Neural cell (in vitro differentiated cells): ENCODE results near the gene ZNF768. TPM values are rescaled to one million over a fixed set of nuclear protein-coding genes. Genes with fewer than 3 reads are reported as not detected.

Source experiments
- H2AFZ ChIP-seq: fragments of 200-600, 300-800 bp; sonication (generic), shearing (Covaris generic); 2 replicates; pipeline ENCODE4 v1.6.0; 2014; ENCODE audit warnings: low read depth, mild to moderate bottlenecking, antibody characterized with exemption, low read length, moderate library complexity
- H3F3A ChIP-seq: fragments of 200-600 bp; shearing (Covaris generic); 2 replicates; pipeline ENCODE4 v1.6.1; 2016; ENCODE audit warnings: mild to moderate bottlenecking, moderate library complexity, mixed read lengths, antibody characterized with exemption, low read length; ENCODE audit not compliant: insufficient read depth, poor library complexity, severe bottlenecking
- H3K27ac ChIP-seq: fragments of 200-600, 300-800 bp; sonication (generic), shearing (Covaris generic); 2 replicates; pipeline ENCODE4 v1.5.1; 2014; ENCODE audit warnings: mild to moderate bottlenecking, low read length, moderate library complexity
- H3K27me3 ChIP-seq: fragments of 300-800, 200-600 bp; sonication (generic), shearing (Covaris generic); 2 replicates; pipeline ENCODE4 v1.6.0; 2014; ENCODE audit warnings: mild to moderate bottlenecking, low read depth, low read length, moderate library complexity; ENCODE audit not compliant: insufficient read depth
- H3K36me3 ChIP-seq: fragments of 300-800, 200-600 bp; sonication (generic), shearing (Covaris generic); 2 replicates; pipeline ENCODE4 v1.5.1; 2014; ENCODE audit warnings: mild to moderate bottlenecking, antibody characterized with exemption, low read length, moderate library complexity; ENCODE audit not compliant: insufficient read depth
- H3K4me2 ChIP-seq: fragments of 300-800, 200-600 bp; sonication (generic), shearing (Covaris generic); 2 replicates; pipeline ENCODE4 v1.6.0; 2014; ENCODE audit warnings: mild to moderate bottlenecking, low read length
- H3K4me3 ChIP-seq: fragments of 300-800, 200-600 bp; sonication (generic), shearing (Covaris generic); 2 replicates; pipeline ENCODE4 v1.5.1; 2014; ENCODE audit warnings: mild to moderate bottlenecking, low read length, moderate library complexity
- H3K79me2 ChIP-seq: fragments of 200-600 bp; shearing (Covaris generic); replicated peaks from 2 replicates; pipeline ENCODE4 v1.6.0; 2014; ENCODE audit warnings: mild to moderate bottlenecking, low read length, moderate library complexity; ENCODE audit not compliant: insufficient read depth
- H3K9ac ChIP-seq: fragments of 300-800, 200-600 bp; sonication (generic), shearing (Covaris generic); 2 replicates; pipeline ENCODE4 v1.6.1; 2016; ENCODE audit warnings: mild to moderate bottlenecking, low read length, mixed read lengths
- H3K9me2 ChIP-seq: fragments of 200-600 bp; shearing (Covaris generic); 2 replicates; pipeline ENCODE4 v1.6.1; 2016; ENCODE audit warnings: mild to moderate bottlenecking, low read length, mixed read lengths; ENCODE audit not compliant: insufficient read depth
- H3K9me3 ChIP-seq: fragments of 200-600, 300-800 bp; sonication (generic), shearing (Covaris generic); 2 replicates; pipeline ENCODE4 v1.6.1; 2016; ENCODE audit warnings: mild to moderate bottlenecking, mixed run types, low read length, moderate library complexity, mixed read lengths
- H4K20me1 ChIP-seq: fragments of 200-600 bp; shearing (Covaris generic); 2 replicates; pipeline ENCODE4 v1.6.1; 2016; ENCODE audit warnings: mild to moderate bottlenecking, mixed run types; ENCODE audit not compliant: insufficient read depth
- CTCF ChIP-seq: fragments of 450-650 bp; IDR thresholded peaks from 2 replicates; pipeline ENCODE4 v1.5.1; 2014; ENCODE audit warnings: antibody characterized with exemption, mild to moderate bottlenecking, moderate library complexity; ENCODE audit not compliant: poor library complexity, severe bottlenecking
- EP300 ChIP-seq: fragments of 450-650 bp; conservative IDR thresholded peaks from 2 replicates; pipeline ENCODE4 v1.6.1; 2014; ENCODE audit warnings: antibody characterized with exemption, mild to moderate bottlenecking, moderate library complexity; ENCODE audit not compliant: poor library complexity, severe bottlenecking
- EZH2 ChIP-seq: fragments of 200-600, 300-800 bp; shearing (Covaris generic), sonication (generic); IDR thresholded peaks from 2 replicates; pipeline ENCODE4 v1.6.1; 2014; ENCODE audit warnings: antibody characterized with exemption, low read length, borderline replicate concordance, mild to moderate bottlenecking; ENCODE audit not compliant: insufficient read depth, poor library complexity, severe bottlenecking
- MXI1 ChIP-seq: fragments of 450-650 bp; conservative IDR thresholded peaks from 2 replicates; pipeline ENCODE4 v1.6.1; 2014; ENCODE audit warnings: antibody characterized with exemption, mild to moderate bottlenecking; ENCODE audit not compliant: poor library complexity, severe bottlenecking
- POLR2AphosphoS5 ChIP-seq: IDR thresholded peaks from 2 replicates; pipeline ENCODE4 v1.6.1; 2012
- RAD21 ChIP-seq: fragments of 450-650 bp; conservative IDR thresholded peaks from 2 replicates; pipeline ENCODE4 v1.6.1; 2014; ENCODE audit warnings: antibody characterized with exemption, mild to moderate bottlenecking, moderate library complexity
- REST ChIP-seq: IDR thresholded peaks from 2 replicates; pipeline ENCODE4 v1.6.1; 2012; ENCODE audit warnings: borderline replicate concordance
- SMC3 ChIP-seq: fragments of 450-650 bp; conservative IDR thresholded peaks from 2 replicates; pipeline ENCODE4 v1.6.1; 2014; ENCODE audit warnings: antibody characterized with exemption, mild to moderate bottlenecking, moderate library complexity; ENCODE audit not compliant: poor library complexity
- TAF1 ChIP-seq: IDR thresholded peaks from 2 replicates; pipeline ENCODE4 v1.6.1; 2012; ENCODE audit warnings: low read depth
- polyA plus RNA-seq: library from polyadenylated mRNA; depleted of rRNA; stranded (reverse); fragments of >200 nt; gene quantifications from 2 replicates; pipeline ENCODE4 v1.2.3, GENCODE V29; 2014

Gene ZNF768
- polyA plus RNA-seq, 1 donor from 2014 or later, result 54.4 TPM

DNA sequence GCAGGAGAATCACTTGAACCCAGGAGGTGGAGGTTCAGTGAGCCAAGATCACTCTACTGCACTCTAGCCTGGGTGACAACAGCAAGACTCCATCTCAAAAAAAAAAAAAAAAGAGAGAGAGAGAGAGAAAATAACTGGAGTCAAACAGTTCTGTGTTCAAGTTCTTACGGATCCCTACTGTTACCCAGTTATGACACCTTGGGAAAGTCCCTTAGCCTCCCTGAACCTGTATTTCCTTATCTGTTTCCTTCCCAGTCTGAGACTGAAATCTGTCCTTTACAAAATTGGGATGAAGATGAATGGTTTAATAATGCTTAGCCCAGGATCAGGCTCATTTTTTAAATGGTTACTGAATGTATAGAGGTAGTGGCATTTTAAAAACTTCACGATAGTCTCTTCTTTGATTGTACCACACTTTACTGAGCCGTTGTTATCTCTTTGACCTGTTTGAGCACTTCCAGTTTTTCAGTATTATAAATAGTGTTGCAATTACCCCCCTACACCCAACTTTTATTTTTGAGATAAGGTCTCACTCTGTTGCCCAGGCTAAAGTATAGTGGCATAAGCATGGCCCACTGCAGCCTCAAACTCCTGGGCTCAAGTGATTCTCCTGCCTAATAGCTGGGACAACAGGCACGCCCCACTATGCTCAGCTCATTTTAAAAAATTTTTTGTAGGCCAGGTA is 17.1 kb downstream of the ZNF768 start:
- Histone ChIP-seq H3K27me3 (no peaks in the 10 kb centered on the region), H2AFZ (no peak overlapping the region), H3K4me3 (no peak overlapping the region), H3K9me2 (no peaks in the 10 kb centered on the region), H4K20me1 (no peaks in the 10 kb centered on the region), H3K9me3 (no peaks in the 10 kb centered on the region), H3K9ac (no peak overlapping the region), H3K4me2 (no peak overlapping the region), H3K27ac (no peak overlapping the region), H3K79me2 (no peaks in the 10 kb centered on the region), H3F3A (no peaks in the 10 kb centered on the region), H3K36me3 (no peaks in the 10 kb centered on the region)
- TF ChIP-seq MXI1, result no peak
- no peak for TF ChIP-seq REST
- no peak for TF ChIP-seq POLR2AphosphoS5
- TF ChIP-seq EZH2, result no peak
- TF ChIP-seq CTCF, result no peak
- no peak for TF ChIP-seq SMC3
- TF ChIP-seq EP300, result no peak
- no peak for TF ChIP-seq RAD21
- no peak for TF ChIP-seq TAF1

- Histone ChIP-seq H3K79me2 (no peaks in the 10 kb centered on the region), H3F3A (no peaks in the 10 kb centered on the region), H3K27ac (no peak overlapping the region), H3K4me3 (no peak overlapping the region), H3K27me3 (no peaks in the 10 kb centered on the region), H3K9ac (no peak overlapping the region), H3K4me2 (no peak overlapping the region), H3K9me2 (no peaks in the 10 kb centered on the region), H3K9me3 (no peaks in the 10 kb centered on the region), H4K20me1 (no peaks in the 10 kb centered on the region), H3K36me3 (no peaks in the 10 kb centered on the region), H2AFZ (no peak overlapping the region)
- TF ChIP-seq RAD21, result no peak
- TF ChIP-seq REST, result no peak
- no peak for TF ChIP-seq CTCF
- TF ChIP-seq TAF1, result no peak
- TF ChIP-seq SMC3, result no peak
- TF ChIP-seq MXI1, result no peak
- TF ChIP-seq EZH2, result no peak
- TF ChIP-seq POLR2AphosphoS5, result no peak
- TF ChIP-seq EP300, result no peak
Observed at GRCh38 chr16:30503403-30504296, 22.7 kb downstream of the ZNF768 start.
